Suppressor macrophage (primary cell): ENCODE measurements around the gene COX4I2.
"Not testable (repeated sequence)": the region's sequence is repeated elsewhere in the genome, so short reads cannot be mapped to it uniquely, and the experiment has no call there.

ENCODE experiments used
- DNase-seq, 4 experiments: peaks; one replicate each; pipeline ENCODE4 v3.0.0-alpha.2; 2020 to 2022

The COX4I2 gene

DNA sequence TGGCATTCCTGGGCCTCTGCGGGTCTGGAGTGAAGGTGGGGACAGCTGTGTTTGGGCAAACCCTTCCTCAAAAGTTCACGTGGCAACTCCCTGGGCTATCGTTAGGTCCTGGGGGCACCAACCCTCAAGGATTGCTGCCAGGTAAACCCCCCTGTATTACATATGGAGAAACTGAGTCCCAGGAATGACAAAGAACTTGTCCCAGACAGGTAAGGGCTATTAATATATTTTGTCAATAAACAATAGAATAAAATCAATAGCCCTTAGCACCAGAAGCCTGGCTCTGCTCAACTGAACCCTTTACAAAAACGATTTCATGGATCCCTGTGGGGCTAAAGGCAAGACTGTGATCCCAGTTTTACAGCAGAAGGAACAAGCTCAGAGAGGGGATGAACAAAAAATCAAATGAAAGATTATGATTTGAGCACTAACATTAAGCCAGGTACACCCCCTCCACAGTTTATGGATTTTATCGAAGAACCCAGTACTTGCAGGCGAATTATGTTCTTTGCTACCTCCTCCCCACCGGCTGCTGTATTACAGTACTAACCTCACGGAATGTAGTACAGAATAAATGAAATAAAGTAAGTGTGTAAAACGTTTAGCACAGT, 30.0 kb upstream of the COX4I2 start:
- no peak for DNase-seq

DNA sequence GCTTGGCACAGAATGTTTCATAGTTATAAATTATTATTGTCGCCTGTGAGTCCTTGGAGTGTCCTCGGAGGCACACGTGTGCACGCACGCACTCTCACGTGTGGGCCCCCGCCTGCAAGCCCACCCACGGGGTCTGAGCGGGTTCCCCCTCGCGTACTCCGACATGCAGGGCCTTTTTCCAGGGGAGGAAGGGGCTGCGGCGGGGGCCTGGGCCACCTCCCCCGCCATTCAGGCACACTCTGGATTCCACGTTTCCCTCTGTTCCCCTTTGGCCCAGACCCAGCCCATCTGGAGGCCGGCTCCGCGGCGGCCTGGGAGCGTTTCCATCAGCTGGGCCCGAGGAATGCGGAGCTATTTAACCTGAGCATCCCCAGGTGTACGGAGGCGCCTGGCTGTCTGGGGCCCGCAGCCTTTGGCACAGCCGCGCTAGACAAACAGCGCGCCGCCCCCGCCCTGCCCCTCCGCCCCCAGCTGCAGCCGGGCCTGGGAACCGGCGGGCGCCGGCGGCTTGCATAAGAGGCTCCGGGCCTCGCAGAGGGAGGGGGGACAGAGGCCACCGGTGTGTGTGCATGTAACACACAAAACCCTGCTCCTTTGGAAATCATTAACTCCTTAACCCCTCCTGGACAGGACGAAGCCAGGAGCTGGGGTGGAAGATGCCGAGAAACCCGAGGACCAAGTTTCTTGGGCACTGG, 29.3 kb upstream of the COX4I2 start:
- peak in 3 of 4 experiments; percentile 34 to 71 (median 56) for DNase-seq

DNA sequence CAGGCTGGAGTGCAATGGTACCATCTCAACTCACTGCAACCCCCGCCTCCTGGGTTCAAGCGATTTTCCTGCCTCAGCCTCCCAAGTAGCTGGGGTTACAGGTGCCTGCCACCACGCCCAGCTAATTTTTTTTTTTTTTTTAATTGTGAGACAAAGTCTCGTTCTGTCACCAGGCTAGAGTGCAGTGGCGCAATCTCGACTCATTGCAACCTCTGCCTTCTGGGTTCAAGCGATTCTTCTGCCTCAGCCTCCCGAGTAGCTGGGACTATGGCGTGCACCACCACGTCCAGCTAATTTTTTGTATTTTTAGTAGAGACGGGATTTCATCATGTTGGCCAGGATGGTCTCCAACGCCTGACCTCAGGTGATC, 25.5 kb upstream of the COX4I2 start:
- not testable (repeated sequence) for DNase-seq

DNA sequence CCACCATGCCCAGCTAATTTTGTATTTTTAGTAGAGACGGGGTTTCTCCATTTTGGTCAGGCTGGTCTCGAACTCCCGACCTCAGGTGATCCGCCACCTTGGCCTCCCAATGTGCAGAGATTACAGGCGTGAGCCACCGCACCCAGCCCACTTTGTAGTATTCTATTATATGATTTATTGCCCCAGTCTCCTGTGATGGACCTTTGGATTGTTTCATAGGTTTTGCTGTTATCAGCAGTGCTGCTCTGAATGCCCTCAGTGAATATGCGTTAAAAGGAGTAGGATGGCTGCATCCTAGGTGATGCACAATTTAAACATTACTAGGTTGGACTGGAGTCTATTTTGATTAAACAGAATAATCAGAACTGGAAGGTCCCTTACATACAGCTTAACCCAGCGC, 22.3 kb upstream of the COX4I2 start:
- DNase-seq = no peak

DNA sequence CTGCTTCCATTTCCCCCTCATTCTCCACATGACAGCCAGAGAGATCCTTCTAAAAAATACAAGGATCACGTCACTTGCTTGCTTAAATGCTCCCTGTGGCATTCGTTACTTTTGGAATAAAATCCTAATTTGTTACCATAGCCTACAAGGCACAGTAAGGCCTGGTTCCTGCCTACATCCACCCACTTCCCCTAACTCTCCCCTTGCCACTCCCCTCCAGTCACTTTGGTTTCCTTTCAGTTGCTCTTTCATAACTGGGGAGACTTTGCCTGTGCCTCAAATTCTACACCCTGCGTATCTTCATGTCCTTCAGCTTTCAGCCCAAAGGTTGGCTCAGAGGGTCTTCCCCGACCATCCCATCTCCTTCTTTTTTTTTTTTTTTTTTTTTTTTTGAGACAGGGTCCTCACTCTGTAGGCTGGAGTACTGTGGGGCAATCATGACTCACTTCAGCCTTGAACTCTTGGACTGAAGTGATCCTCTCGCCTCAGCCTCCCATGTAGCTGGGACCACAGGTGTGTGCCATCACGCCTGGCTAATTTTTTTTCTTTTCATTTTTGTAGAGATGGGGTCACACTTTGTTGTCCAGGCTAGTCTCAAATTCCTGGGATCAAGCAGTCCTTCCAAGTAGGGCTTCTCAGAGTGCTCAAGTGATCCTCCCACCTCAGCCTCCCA, 20.1 kb upstream of the COX4I2 start:
- peak; percentile 56 to 76 (median 74) for DNase-seq

DNA sequence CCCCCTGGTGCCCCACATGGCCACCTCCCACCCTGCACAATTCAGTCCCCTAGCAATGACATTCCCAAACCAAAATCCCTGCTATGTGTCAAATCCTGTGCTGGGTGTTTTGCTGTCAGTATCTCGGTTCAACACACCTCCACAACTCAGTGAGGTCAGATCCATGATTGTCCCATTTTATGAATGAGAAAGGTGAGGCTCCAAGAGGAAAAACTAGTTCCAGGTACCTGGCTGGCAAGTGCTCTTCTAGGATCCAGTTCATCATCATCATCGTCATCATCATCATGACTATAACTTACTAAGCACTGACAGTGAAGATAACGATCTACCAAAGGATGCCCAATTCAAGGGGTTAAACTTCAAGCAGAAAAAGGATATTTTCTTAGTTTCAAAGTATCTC, 17.5 kb upstream of the COX4I2 start:
- DNase-seq = no peak

DNA sequence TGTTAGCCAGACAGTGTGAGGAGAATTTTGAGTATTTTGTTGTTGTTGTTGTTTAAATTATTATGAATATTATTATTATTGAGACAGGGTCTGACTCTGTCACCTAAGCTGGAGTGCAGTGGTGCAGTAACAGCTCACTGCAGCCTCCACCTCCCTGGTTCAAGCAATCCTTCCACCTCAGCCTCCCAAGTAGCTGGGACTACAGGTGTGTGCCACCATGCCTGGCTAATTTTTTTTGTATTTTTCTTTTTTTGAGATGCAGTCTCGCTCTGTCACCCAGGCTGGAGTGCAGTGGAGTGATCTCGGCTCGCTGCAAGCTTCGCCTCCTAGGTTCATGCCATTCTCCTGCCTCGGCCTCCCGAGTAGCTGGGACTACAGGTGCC, 14.6 kb upstream of the COX4I2 start:
- DNase-seq = not testable (repeated sequence)

DNA sequence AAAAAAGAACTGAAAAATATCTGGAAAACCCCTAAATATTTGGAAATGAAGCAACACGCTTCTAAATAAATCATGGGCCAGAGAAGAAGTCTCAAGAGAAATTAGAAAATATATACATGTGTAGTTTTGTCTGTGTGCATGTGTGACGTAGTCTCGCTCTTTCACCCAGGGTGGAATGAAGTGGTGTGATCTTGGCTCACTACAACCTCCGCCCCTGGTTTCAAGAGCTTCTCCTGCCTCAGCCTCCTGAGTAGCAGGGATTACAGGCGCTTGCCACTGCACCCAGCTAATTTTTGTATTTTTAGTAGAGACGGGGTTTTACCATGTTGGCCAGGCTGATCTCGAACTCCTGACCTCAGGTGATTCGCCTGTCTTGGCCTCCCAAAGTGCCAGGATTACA, 11.2 kb upstream of the COX4I2 start:
- DNase-seq = not testable (repeated sequence)

DNA sequence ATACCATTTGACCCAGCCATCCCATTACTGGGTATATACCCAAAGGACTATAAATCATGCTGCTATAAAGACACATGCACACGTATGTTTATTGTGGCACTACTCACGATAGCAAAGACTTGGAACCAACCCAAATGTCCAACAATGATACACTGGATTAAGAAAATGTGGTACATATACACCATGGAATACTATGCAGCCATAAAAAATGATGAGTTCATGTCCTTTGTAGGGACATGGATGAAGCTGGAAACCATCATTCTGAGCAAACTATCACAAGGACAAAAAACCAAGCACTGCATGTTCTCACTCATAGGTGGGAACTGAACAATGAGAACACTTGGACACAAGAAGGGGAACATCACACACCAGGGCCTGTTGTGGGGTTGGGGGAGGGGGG, 9.7 kb upstream of the COX4I2 start:
- not testable (repeated sequence) for DNase-seq

DNA sequence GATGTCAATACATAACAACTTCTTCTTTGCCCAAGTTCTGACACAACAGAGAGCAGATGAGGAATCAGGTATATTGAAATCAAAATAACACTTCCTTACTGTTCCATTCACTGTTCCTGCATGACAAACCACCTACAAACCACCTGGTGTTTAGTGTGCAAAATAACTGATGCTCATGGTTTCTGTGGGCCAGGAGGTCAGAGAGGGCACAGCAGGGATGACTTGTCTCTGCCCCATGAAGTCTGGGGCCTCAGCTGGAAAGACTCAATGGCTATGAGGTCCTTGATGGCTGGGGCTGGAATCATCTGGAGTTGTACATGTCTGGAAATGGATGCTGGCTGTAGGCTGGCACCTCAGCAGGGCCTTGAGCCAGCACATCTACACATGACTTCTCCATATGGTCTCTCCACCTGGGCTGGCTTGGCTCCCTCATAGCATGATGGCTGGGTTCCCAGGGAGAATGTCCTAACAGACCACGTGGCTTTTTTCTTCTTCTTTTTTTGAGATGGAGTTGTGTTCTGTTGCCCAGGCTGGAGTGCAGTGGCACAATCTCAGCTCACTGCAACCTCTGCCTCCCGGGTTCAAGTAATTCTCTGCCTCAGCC, 7.4 kb upstream of the COX4I2 start:
- DNase-seq = peak in 1 of 4 experiments; percentile 14

DNA sequence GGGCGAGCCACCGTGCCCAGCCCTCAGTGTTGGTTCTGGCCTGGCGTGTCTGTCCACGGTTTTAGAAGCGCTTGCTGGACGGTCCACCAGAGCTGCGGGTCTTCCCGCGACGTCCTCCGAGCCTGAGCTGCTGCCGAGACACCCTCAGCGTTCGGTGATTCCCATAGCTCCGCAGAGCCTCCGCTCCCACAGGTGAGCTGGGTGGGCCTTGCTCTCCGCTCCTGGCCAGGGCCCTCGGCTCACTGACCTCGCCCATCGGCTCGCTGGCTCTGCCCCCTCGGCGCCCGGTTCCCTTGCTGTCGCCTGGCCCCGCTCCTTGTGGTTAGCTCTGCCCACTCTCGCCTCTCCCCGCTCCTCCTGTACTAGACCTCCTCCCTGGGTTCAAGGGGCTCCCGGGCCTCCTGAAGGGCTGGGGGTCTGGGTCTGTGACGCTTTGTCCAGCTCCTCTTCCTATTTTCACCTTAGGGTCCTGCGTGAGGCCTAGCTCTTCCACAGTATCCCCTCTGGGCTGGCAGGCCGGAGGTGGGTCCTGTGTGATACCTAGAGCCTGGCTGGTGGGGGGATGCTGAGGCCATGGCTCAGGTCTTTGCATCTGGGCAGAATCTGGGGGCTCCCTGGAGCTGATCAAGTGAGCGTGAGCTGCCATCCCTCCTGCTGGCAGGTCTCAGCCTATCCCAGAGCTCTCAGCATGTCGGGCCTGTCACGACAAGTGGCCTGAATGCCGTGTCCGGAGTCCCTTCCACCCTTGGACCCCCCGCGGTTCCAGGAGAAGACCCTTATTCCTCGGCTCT, 5.0 kb upstream of the COX4I2 start:
- DNase-seq = no peak

DNA sequence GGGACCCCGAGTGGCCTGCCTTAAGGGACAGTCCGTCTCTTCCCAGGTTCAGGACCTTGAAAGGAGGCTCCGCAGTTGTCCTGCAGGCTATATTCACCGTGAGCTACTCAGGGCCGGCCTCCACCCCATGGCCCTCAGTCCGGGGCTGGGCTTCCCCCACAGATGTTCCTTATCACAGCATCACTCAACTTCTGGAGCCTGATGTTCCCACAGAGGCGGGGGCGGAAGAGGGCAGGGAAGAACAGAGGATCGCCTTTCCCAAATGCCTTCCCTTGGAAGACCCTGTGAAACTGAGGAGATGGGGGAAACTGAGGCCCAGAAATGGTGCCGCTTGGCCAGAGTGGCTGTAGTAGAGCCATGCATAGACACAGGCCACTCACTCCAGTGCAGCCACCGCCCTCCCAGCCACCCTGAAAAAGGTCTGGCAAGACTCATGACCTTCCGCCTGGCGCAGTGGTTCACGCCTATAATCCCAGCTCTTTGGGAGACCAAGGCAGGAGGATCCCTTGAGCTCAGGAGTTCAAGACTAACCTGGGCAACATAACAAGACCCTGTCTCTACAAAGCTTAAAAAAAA, 4.3 kb upstream of the COX4I2 start:
- DNase-seq = no peak

DNA sequence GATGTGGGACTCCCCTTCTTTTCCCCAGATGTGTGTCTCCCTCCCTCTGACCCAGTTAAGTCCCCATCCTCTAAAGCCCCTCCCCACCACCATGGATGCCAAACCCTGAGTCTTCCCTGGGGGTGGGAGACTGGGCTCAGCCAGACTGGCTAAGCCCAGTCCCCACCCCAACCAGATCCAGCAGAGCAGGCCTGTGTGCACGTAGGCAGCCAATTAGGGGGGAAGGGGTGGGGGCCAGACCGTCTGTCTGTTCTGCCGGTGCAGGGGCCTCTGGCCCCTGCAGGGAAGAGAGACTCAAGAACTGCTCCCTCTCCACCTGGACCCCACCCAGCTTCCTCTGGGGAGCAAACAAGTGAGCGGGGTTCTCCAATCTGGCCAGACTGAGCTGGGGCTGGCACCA, 605 bp downstream of the COX4I2 start:
- DNase-seq = no peak

DNA sequence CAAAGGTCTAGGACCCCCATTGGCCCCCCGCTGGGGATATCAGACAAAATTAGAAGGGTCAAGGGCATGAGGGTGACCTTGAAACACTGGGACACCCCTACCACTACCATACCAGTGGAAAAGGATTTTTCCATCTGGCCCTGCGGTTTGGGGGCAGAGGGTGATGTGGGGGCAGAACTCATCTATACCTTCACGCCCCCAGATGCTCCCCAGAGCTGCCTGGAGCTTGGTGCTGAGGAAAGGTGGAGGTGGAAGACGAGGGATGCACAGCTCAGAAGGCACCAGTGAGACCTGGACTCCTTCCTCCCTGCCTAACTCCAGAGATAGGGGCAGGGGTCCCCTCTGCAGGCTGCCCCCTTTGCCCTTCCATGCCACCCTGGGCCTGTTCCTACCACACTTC, 1.1 kb downstream of the COX4I2 start:
- DNase-seq = no peak

DNA sequence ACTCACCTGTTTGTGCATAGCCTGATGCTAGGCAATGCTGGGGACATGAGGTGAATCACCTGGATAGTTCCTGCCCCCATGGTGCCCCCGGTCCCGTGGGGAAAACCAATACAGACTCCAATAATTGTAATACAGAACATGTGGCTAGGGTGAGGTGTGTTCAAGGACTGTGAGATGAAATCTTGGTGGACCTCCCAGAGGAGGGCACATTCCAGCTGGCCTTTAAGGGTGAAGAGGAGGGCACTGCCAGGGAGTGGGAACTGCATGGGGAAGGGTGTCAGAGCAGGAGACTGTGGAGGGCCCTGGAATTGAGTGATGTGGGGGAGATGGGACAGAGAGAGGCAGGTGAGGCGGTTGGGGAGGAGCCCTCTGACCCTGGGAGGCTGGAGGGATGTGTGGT, 2.5 kb downstream of the COX4I2 start:
- DNase-seq = no peak

DNA sequence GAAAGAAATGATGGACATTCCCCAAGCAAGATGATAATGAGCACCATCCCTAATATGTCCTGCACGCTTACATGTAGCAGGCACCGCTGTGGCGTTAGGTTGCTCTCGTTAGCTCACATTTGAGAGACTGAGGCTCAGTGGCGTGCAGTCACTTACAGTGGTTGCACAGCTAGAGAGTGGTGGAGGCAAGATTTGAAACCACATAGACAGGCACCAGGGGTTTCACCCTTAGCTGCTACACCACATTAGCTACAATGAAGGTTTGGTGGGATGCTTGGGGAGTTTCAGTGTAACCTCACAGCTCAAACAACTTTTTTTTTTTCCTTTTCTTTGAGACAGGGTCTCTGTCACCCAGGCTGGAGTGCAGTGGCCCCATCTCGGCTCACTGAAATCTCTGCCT, 3.7 kb downstream of the COX4I2 start:
- DNase-seq = no peak

DNA sequence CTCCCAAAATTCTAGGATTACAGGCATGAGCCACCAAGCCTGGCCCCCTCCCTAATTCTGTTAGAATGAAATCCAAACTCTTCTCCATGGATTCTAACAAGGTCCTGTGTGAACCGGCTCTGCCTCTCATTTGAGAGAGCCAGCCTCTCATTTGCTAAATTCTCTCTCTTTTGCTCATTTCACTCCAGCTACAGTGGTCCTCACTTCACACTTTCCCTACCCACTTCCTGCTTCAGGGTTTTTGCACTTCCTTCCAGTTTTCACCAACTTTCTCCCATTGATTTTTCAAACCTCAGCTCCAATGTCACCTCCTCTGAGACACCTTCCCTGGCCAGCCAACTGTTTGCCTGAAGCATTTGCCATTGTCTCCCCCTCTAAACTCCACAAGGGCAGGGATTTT, 5.1 kb downstream of the COX4I2 start:
- no peak for DNase-seq

DNA sequence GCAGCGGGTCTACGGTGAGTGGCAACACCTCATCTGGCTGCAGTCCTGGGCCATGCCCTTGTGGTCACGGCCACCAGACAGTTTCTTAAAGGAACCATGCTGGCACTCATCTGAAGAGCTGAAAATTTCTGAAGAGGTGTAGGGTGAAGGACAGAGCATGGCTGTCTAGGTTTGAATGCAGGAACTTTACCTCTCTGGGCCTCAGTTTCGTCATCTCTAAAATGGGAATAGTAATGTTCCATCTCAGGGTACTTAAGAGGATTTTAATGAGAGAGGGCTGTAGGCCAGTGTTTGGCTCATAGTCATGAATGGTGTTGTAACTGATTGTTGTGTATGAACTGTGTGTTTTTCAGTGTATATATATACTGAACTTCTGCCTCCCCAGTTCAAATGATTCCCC, 5.8 kb downstream of the COX4I2 start:
- DNase-seq = no peak

DNA sequence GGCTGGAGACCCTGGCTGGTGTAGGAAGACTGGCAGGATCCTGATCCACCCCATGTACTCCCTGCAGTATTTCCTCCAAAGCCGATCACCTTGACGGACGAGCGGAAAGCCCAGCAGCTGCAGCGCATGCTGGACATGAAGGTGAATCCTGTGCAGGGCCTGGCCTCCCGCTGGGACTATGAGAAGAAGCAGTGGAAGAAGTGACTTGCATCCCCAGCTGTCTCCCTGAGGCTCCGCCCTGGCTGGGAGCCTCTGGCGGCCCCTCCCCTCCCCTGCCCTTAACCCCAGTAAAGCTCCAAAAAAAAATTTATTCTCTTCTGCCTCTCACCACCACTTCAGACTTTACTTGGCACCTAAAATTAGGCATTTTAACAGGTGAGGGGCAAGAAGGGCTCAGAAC, 7.0 kb downstream of the COX4I2 start:
- DNase-seq = no peak

DNA sequence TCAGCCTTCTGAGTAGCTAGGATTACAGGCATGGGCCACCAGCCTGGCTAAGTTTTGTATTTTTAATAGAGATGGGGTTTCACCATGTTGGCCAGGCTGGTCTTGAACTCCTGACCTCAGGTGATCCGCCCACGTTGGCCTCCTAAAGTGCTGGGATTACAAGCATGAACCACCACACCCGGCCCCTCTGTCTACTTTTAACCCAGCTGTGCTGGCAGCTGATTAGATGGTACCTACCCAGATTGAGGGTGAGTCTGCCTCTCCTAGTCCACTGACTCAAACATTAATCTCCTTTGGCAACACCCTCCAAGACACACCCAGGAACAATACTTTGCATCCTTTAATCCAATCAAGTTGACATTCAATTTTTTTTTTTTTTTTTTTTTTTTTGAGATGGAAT, 10.4 kb downstream of the COX4I2 start:
- DNase-seq = not testable (repeated sequence)

DNA sequence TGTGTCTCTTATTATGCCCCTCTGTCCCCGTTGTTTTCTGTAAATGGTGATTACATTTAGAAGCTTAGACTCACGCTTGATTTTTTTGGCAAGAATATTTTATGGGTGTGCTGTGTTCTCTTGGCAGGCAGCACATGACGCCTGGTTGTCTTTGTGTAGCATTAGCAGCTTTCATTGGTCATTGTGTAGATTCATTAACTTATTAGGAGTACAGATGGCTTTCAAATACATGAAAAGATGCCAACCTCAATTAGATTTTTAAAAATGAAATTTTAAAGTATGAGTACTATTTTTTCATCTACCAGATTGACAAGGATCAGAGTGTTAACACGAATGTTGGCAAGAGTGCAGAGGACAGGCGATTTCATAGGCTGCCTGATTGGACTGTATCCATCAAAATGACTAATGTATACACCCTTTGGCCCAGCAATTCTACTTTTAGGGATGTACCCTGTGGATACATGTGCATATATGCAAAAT, 15.2 kb downstream of the COX4I2 start:
- DNase-seq = no peak

DNA sequence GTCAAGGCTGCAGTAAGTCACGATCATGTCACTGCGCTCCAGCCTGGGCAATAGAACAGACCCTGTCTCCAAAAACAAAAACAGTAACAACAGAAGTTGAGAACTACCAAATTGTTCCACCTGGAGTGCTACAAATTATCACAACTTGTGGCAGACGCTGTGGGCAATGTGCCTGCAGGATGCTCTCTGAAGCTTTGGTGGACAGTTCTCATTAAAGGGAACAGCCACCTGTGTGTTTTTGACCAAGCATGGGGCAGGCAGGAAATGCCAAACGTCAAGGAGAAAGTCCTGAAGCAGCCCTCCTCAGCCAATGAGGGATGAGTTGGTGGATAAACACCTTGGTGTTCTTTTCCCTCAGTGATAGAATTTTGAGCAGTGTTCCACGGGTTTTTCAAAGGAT, 15.8 kb downstream of the COX4I2 start:
- no peak for DNase-seq
